ENCODE data around the gene CALML3. TPM values are rescaled to one million over a fixed set of nuclear protein-coding genes. Genes with fewer than 3 reads are reported as not detected.

CALML3 gene
- total and polyA plus RNA-seq, 8 donors, result 0.46 to 64.6 TPM; not detected in 6

GRCh38 chr10:5573319-5573950 is 48.7 kb downstream of the CALML3 start:
- Histone ChIP-seq H3K9me3 (no peaks in the 10 kb centered on the region), H3K27ac (no peak overlapping the region), H3K27me3 (no peaks in the 10 kb centered on the region), H3K36me3 (no peaks in the 10 kb centered on the region), H3K4me3 (no peak overlapping the region), H3K4me1 (peaks cover 0 to 16% (median 2%) of the 10 kb centered on the region in 4 donors)
- intact Hi-C loops (cut with DNase I; ENCODE audit: low total_unique reads), result no loop called here
- WGBS, 5 donors, result 92 to 97% (median 93%) methylated on average over 10 of the region's 10 CpGs
- TF ChIP-seq POLR2A (IDR thresholded peaks at IDR 0.05), result no peak
- no peak for TF ChIP-seq EP300 (IDR thresholded peaks at IDR 0.05)
- no peak for TF ChIP-seq CTCF (IDR thresholded peaks at IDR 0.05)
- no peak for TF ChIP-seq POLR2AphosphoS5 (IDR thresholded peaks at IDR 0.05)
- no peak for DNase-seq

- no peaks in the 10 kb centered on the region for H3K36me3 ChIP-seq
- no peaks in the 10 kb centered on the region for H3K9me3 ChIP-seq
- no peaks in the 10 kb centered on the region for H3K27me3 ChIP-seq
- peaks cover 0 to 16% (median 2%) of the 10 kb centered on the region in 4 donors for H3K4me1 ChIP-seq
- WGBS, 5 donors, result 86 to 90% (median 88%) methylated on average over 12 to 20 of the region's 20 CpGs
- H3K27ac ChIP-seq, result no peak overlapping the region
- H3K4me3 ChIP-seq, result no peak overlapping the region
- TF ChIP-seq EP300 (IDR thresholded peaks at IDR 0.05), result no peak
- no peak for TF ChIP-seq CTCF (IDR thresholded peaks at IDR 0.05)
- TF ChIP-seq POLR2AphosphoS5 (IDR thresholded peaks at IDR 0.05), result no peak
- intact Hi-C loops (cut with DNase I; ENCODE audit: low total_unique reads), result no loop called here
- no peak for DNase-seq
Observed at GRCh38 chr10:5573968-5574641, 49.3 kb downstream of the CALML3 start.

DNA sequence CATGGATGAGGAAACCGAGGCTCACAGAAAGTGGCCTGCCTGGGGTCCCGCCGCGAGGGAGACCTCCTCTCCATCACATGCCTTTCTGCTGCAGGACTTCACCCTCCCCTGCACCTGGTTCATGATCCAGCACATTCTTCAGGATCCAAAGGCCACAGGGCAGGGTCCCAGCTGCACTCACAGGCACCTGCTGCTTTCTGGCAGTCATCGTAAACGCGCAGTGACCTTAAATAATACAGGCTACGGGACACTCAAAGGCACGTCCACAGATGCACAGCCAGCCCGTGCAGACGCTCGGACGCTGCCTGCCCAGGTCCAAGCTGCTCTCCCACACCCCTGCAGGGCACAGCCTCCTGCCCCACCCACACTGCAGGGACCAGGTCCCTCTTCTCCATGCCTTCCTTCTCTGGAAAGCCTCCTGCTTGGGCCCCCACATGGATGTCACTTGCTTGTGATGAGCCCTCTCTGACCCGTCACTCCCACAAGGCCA is 49.9 kb downstream of the CALML3 start:
- no peak overlapping the region for H3K4me3 ChIP-seq
- intact Hi-C loops (cut with DNase I; ENCODE audit: low total_unique reads), result no loop called here
- H3K27me3 ChIP-seq, result no peaks in the 10 kb centered on the region
- DNase-seq, result peak in 1 of 2 donors; percentile 51
- peak overlapping the region in 1 of 5 donors; percentile 24 for H3K27ac ChIP-seq
- TF ChIP-seq CTCF (IDR thresholded peaks at IDR 0.05), result no peak
- no peak for TF ChIP-seq EP300 (IDR thresholded peaks at IDR 0.05)
- no peak for TF ChIP-seq POLR2A (IDR thresholded peaks at IDR 0.05)
- H3K9me3 ChIP-seq, result no peaks in the 10 kb centered on the region
- H3K36me3 ChIP-seq, result no peaks in the 10 kb centered on the region
- 63 to 73% (median 69%) methylated on average over 13 to 14 of the region's 14 CpGs for WGBS, 5 donors
- H3K4me1 ChIP-seq, result peaks cover 0 to 16% (median 5%) of the 10 kb centered on the region in 4 donors

DNA sequence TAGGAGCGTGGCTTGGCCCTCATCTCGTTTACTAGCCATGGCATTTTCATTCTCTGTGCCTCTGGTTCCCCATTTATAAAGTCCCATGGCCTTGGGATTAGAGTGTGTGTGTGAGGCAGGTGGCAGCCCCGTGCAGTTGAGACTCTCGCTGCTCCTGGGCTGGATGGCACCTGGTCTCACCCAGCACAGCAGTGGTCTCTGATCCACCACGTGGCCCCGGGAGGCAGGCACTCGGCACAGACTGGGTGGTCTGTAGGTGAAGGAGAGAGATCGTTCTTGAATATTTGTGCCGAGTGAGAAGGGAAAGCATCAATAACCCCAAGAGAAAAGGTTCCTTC is 50.4 kb downstream of the CALML3 start:
- TF ChIP-seq POLR2A (IDR thresholded peaks at IDR 0.05) (no peak), EP300 (IDR thresholded peaks at IDR 0.05) (no peak), CTCF (IDR thresholded peaks at IDR 0.05) (no peak), POLR2AphosphoS5 (IDR thresholded peaks at IDR 0.05) (no peak)
- Histone ChIP-seq H3K4me3 (no peak overlapping the region), H3K27ac (peak overlapping the region in 1 of 5 donors; percentile 24), H3K36me3 (no peaks in the 10 kb centered on the region), H3K9me3 (no peaks in the 10 kb centered on the region), H3K27me3 (no peaks in the 10 kb centered on the region), H3K4me1 (peaks cover 0 to 16% (median 5%) of the 10 kb centered on the region in 4 donors)
- 66 to 79% (median 76%) methylated on average over 9 of the region's 9 CpGs for WGBS, 5 donors
- DNase-seq, result no peak
- intact Hi-C loops (cut with DNase I; ENCODE audit: low total_unique reads), result no loop called here

Data from stomach (tissue), 9 donors.